Stomach (tissue), 4 donors: ENCODE measurements around the gene TOMM40L.

Source experiments
- CTCF ChIP-seq, 7 experiments: fragments of 450-650 bp in 4 of 7; fragments of 200-600 bp in 3 of 7; sonication (generic) in 3 of 7; IDR thresholded peaks; one replicate each; pipeline ENCODE4 v1.5.1; 2016 to 2019; ENCODE audit warnings: antibody characterized with exemption in 7 of 7, control low read depth in 2 of 7, mild to moderate bottlenecking in 1 of 7
- POLR2AphosphoS5 ChIP-seq, 3 donors: sonication (generic); formaldehyde crosslinking; IDR thresholded peaks; one replicate each; pipeline ENCODE4 v1.6.1; 2016; ENCODE audit warnings: antibody characterized with exemption in 3 of 3

- no peak for TF ChIP-seq CTCF (IDR thresholded peaks at IDR 0.05)
- no peak for TF ChIP-seq POLR2AphosphoS5 (IDR thresholded peaks at IDR 0.05)
Measured at GRCh38 chr1:161233102-161233501, 7.2 kb downstream of the TOMM40L start.
